ENCODE results near the gene AANAT. TPM values are rescaled to one million over a fixed set of nuclear protein-coding genes. Genes with fewer than 3 reads are reported as not detected.

The AANAT gene
- total and polyA plus RNA-seq, 3 experiments from 2014 or later: not detected

DNA sequence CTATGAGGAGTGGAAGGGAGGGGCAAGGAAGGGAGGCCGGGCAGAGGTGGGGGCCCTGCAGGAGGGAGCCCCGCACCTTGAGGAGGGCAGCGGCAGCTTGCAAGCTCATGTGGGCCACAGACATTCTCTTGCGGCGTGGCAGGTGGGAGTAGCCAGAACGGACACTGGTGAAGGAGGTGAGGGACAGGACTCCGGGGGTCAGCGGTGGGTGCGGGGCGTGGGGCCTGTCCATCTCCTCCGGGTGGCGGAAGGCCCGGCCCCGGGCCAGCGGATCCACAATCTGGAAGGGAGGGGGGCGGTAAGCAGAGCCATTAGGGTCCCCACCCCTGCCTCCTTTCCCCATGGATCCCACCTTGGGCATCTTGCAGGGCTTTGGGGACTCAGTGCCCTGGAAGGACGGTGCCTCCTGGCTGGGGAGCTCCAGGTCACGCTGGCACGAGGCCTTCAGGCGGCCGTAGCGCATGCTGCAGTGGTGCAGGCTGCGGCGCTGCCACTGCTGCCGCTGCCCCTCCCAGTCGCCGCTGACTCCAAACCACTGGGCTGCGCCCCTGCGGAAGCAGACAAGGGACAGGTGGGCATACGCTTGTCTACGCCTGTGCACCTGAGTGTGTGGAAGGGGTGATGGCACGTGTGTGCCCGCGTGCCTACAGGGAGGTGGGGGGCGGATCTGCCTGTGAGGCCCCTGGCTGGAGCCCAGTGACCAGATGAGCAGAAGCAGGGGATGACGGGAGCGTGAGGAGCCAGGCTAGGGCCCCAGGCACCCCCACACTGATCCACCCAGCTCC lies 11.5 kb downstream of the AANAT start:
- Mint-ChIP-seq H3K4me3 (no peak overlapping the region), H3K36me3 (peaks cover 0 to 67% (median 6%) of the 10 kb centered on the region in 3 donors), H3K4me1 (peaks cover 4 to 7% (median 4%) of the 10 kb centered on the region in 3 donors), H3K27me3 (no peaks in the 10 kb centered on the region), H3K27ac (no peak overlapping the region), H3K9me3 (no peaks in the 10 kb centered on the region)
- no peak overlapping the region for H3K27ac ChIP-seq (ENCODE audit: low read depth, low read length)
- DNase-seq: no peak
- H3K36me3 ChIP-seq (ENCODE audit: insufficient read depth, low read length): peaks cover 7% of the 10 kb centered on the region
- ChIA-PET CTCF (interaction anchor here (1.6 to 3.3 kb wide), 2 partner anchors 12 to 23 kb away, joined by 5 to 14 read pairs; partner anchors contain the start of gene AANAT), POLR2A (no interaction called here)
- H3K4me3 ChIP-seq (ENCODE audit: low read length): no peak overlapping the region
- H3K27me3 ChIP-seq (ENCODE audit: insufficient read depth, low read length, poor library complexity, severe bottlenecking): no peaks in the 10 kb centered on the region
- H3K4me1 ChIP-seq (ENCODE audit: insufficient read depth, low read length): no peaks in the 10 kb centered on the region
- H3K9me3 ChIP-seq (ENCODE audit: low read length): no peaks in the 10 kb centered on the region

DNA sequence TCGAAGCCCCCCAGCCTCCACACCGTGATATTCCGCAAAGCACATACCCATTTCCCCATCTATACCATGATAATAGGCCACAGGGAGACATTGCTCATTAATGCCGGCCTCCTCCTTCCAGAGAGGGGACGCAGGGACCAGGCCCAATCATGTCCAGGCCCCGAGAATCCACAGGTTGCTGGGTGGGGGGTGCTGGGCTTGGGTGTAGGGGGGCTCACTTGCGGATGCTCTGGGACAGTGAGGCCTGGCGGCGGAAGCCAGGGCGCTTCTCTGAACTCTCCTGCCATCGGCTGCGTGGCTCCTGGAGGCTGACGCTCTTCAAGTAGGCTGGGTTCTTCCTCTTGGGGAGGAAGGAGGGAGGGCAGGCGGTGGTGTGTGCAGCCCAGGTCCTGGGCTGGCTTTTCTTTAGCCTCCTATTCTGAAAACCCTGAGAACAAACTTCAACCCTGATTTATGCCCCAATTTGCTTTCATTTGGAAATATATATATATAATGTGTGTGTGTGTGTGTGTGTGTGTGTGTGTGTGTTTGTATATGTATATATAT lies 12.2 kb downstream of the AANAT start:
- POLR2A ChIA-PET: interaction anchor here (1.3 kb wide), 1 partner anchor 13 kb away, joined by 4 read pairs; no protein-coding TSS in a partner anchor
- CTCF ChIA-PET: interaction anchor here (1.6 to 2.1 kb wide), 2 partner anchors 22 to 45 kb away, joined by 5 to 6 read pairs; no protein-coding TSS in a partner anchor

DNA sequence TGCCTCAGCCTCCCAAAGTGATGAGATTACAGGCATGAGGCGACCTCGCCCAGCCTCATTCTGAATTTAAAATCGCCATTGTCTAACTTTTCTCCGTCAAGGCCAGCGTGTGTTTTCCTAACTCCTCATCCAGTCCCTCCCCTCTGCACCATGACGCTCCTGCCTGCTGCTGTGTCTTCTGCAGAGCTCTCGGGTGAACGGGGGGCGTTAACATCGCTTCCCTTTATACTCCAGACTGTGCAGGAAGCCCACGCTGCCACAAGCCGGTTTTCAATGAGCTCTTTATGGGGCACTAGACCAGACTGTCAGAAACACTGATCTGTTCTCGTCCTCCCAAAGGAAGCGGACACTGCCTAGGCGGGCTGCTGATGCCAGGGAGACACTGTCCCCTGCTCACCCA lies 13.2 kb downstream of the AANAT start:
- H3K27ac ChIP-seq (ENCODE audit: low read depth, low read length): no peak overlapping the region
- H3K4me1 ChIP-seq (ENCODE audit: insufficient read depth, low read length): no peaks in the 10 kb centered on the region
- H3K4me3 Mint-ChIP-seq: peak overlapping the region in 1 of 7 donors; percentile 40

More for the DNA sequence above, 12.2 kb downstream of the AANAT start:
- Mint-ChIP-seq H3K4me1 (peaks cover 4 to 8% (median 7%) of the 10 kb centered on the region in 3 donors), H3K36me3 (peaks cover 4 to 65% (median 9%) of the 10 kb centered on the region in 3 donors), H3K27ac (no peak overlapping the region), H3K27me3 (no peaks in the 10 kb centered on the region), H3K9me3 (no peaks in the 10 kb centered on the region), H3K4me3 (no peak overlapping the region)
- Histone ChIP-seq H3K36me3 (ENCODE audit: insufficient read depth, low read length) (peaks cover 5% of the 10 kb centered on the region), H3K27me3 (ENCODE audit: insufficient read depth, low read length, poor library complexity, severe bottlenecking) (no peaks in the 10 kb centered on the region), H3K9me3 (ENCODE audit: low read length) (no peaks in the 10 kb centered on the region), H3K4me3 (ENCODE audit: low read length) (no peak overlapping the region), H3K4me1 (ENCODE audit: insufficient read depth, low read length) (no peaks in the 10 kb centered on the region), H3K27ac (ENCODE audit: low read depth, low read length) (no peak overlapping the region)
- no peak for DNase-seq

DNA sequence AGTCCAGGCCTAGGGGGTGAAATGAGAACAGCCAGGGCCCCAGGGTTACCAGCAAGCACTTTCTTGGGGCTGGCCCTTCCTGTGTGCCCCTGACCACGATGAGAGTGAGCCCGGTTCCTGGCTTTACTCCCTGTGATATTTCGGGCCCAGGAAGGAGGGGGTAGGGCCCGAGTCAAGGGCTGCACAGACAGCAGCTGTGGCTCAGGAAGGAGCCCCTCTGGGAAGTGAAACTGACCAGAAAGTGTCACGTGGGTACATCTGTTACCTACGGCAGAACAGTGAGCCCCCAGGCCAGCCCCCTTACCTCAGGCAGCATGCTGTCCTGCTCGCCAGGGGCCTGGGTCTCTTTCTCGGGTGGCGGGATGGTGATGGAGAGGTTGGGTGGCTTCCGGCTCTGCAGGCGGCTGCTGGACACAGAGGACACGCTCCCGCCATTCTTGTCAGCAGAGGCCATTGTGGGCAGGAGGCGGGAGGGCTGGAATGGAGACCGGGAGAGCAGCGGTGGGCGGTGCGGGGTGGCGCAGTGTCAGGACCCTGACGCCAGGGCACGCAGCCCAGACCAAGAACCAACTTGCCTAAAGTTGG lies 13.8 kb downstream of the AANAT start:
- Mint-ChIP-seq H3K36me3 (peaks cover 4 to 57% (median 9%) of the 10 kb centered on the region in 3 donors), H3K27ac (peak overlapping the region in 1 of 8 donors; percentile 85), H3K4me1 (peaks cover 4 to 12% (median 9%) of the 10 kb centered on the region in 3 donors), H3K27me3 (no peaks in the 10 kb centered on the region), H3K9me3 (no peaks in the 10 kb centered on the region), H3K4me3 (no peak overlapping the region)
- Histone ChIP-seq H3K4me1 (ENCODE audit: insufficient read depth, low read length) (no peaks in the 10 kb centered on the region), H3K27ac (ENCODE audit: low read depth, low read length) (no peak overlapping the region), H3K9me3 (ENCODE audit: low read length) (no peaks in the 10 kb centered on the region), H3K4me3 (ENCODE audit: low read length) (no peak overlapping the region), H3K27me3 (ENCODE audit: insufficient read depth, low read length, poor library complexity, severe bottlenecking) (no peaks in the 10 kb centered on the region), H3K36me3 (ENCODE audit: insufficient read depth, low read length) (no peaks in the 10 kb centered on the region)
- POLR2A ChIA-PET: interaction anchor here (1.3 kb wide), 1 partner anchor 12 kb away, joined by 4 read pairs; no protein-coding TSS in a partner anchor
- DNase-seq: no peak
- CTCF ChIA-PET: interaction anchor here (2.1 kb wide), 1 partner anchor 46 kb away, joined by 6 read pairs; no protein-coding TSS in a partner anchor

More for the DNA sequence above, 13.2 kb downstream of the AANAT start:
- H3K4me1 Mint-ChIP-seq: peaks cover 4 to 10% (median 8%) of the 10 kb centered on the region in 3 donors
- H3K9me3 Mint-ChIP-seq: no peaks in the 10 kb centered on the region
- peak in 1 of 5 donors; percentile 25 for DNase-seq
- no peaks in the 10 kb centered on the region for H3K9me3 ChIP-seq (ENCODE audit: low read length)
- no peaks in the 10 kb centered on the region for H3K27me3 ChIP-seq (ENCODE audit: insufficient read depth, low read length, poor library complexity, severe bottlenecking)
- peak overlapping the region in 5 of 8 donors; percentile 24 to 90 (median 78) for H3K27ac Mint-ChIP-seq
- H3K36me3 ChIP-seq (ENCODE audit: insufficient read depth, low read length): no peaks in the 10 kb centered on the region
- H3K4me3 ChIP-seq (ENCODE audit: low read length): no peak overlapping the region
- CTCF ChIA-PET: interaction anchor here (1.6 to 2.1 kb wide), 2 partner anchors 21 to 46 kb away, joined by 5 to 6 read pairs; no protein-coding TSS in a partner anchor
- POLR2A ChIA-PET: interaction anchor here (1.3 kb wide), 1 partner anchor 12 kb away, joined by 4 read pairs; no protein-coding TSS in a partner anchor
- peaks cover 4 to 59% (median 9%) of the 10 kb centered on the region in 3 donors for H3K36me3 Mint-ChIP-seq
- H3K27me3 Mint-ChIP-seq: no peaks in the 10 kb centered on the region

DNA sequence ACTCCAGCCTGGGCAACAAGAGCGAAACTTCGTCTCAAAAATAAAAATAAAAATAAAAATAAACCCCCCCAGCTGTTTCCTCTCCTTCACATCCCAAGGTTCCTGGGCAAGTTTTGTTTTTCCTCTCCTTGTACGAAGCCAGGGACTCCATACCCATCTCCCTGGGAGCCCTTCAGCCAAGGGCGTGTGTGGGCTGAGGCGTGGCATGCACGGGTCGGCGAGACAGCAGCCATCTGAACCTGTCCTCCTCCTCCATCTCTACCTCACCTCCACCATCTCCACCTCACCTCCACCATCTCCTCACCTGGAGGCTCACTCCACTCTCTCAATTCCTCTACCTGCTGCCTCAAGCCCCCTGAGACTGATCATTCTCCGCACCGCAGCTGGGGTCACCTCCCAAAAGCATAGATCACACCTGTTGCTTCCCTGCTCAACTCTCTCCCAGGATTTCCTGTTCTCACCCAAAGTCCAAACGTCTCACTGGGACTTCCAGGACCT lies 16.9 kb downstream of the AANAT start:
- CTCF ChIA-PET: no interaction called here
- peak overlapping the region in 2 of 8 donors; percentile 12 to 57 for H3K27ac Mint-ChIP-seq

DNA sequence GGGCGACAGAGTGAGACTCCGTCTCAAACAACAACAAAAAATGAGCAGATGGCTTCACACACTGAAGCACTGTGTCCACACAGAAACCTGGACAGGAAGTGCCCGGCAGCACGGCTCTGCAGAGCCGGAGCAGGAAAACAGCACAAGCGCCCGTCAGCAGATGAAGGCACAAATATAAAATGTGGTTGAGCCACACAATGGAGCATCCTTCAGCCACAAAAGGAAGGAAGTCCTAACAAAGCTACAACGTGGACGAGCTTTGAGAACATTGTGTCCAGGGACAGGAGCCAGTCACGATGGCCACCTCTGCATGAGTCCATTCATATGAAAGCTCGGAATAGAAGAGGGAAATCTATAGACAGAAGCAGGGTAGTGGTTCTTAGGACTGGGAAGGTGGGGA lies 18.2 kb downstream of the AANAT start:
- POLR2A ChIA-PET: interaction anchor here (0.6 to 0.7 kb wide), 3 partner anchors 87 to 855 kb away, joined by 3 to 11 read pairs (median 3); no protein-coding TSS in a partner anchor
- no peaks in the 10 kb centered on the region for H3K4me1 ChIP-seq (ENCODE audit: insufficient read depth, low read length)
- CTCF ChIA-PET: no interaction called here

More for the DNA sequence above, 16.9 kb downstream of the AANAT start:
- no peaks in the 10 kb centered on the region for H3K27me3 ChIP-seq (ENCODE audit: insufficient read depth, low read length, poor library complexity, severe bottlenecking)
- Mint-ChIP-seq H3K4me1 (peaks cover 4 to 20% (median 11%) of the 10 kb centered on the region in 3 donors), H3K9me3 (no peaks in the 10 kb centered on the region), H3K4me3 (no peak overlapping the region), H3K36me3 (peaks cover 4 to 38% (median 5%) of the 10 kb centered on the region in 3 donors), H3K27me3 (no peaks in the 10 kb centered on the region)
- DNase-seq: no peak
- H3K36me3 ChIP-seq (ENCODE audit: insufficient read depth, low read length): no peaks in the 10 kb centered on the region
- H3K4me1 ChIP-seq (ENCODE audit: insufficient read depth, low read length): no peaks in the 10 kb centered on the region
- H3K27ac ChIP-seq (ENCODE audit: low read depth, low read length): no peak overlapping the region
- H3K9me3 ChIP-seq (ENCODE audit: low read length): no peaks in the 10 kb centered on the region
- POLR2A ChIA-PET: no interaction called here
- no peak overlapping the region for H3K4me3 ChIP-seq (ENCODE audit: low read length)

DNA sequence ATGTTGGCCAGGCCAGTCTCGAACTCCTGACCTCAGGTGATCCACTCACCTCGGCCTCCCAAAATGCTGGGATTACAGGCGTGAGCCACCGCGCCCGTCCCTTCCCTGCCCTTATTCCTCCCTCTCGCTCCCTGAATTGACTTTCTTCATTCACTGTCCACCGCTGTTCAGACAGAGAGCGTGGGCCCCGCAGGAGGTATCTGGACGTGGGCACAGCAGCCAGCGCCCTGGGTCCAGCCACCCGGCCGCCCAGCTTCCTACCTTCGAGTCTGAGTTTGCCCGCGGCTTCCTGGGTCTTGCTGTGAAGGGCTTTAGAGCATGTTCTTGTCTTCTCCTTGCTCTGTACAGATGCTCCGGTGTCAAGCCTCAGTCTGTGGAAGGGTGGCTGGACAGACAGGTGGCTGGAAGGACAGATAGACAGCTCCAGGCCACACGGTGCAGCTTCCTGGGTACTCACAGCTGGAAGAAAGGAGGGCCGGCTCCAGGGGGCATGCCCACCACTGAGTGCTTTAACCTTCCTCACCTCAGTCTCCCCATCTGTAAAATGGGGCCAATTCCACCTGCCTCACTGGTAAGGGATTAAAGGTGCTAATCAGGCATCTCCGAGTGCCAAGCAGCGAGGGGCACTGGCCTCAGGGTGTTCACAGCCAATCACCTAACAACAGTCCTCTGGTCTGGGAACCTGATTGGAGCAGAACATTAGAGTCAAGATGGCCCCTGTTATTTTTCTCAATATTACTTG lies 20.2 kb downstream of the AANAT start:
- Mint-ChIP-seq H3K27ac (peak overlapping the region in 2 of 8 donors; percentile 11 to 57), H3K4me3 (no peak overlapping the region), H3K36me3 (peaks cover 3 to 23% (median 4%) of the 10 kb centered on the region in 3 donors), H3K27me3 (no peaks in the 10 kb centered on the region), H3K4me1 (peaks cover 21 to 47% (median 24%) of the 10 kb centered on the region in 3 donors), H3K9me3 (no peaks in the 10 kb centered on the region)
- no peaks in the 10 kb centered on the region for H3K36me3 ChIP-seq (ENCODE audit: insufficient read depth, low read length)
- H3K4me3 ChIP-seq (ENCODE audit: low read length): no peak overlapping the region
- H3K4me1 ChIP-seq (ENCODE audit: insufficient read depth, low read length): peaks cover 13% of the 10 kb centered on the region
- no peaks in the 10 kb centered on the region for H3K9me3 ChIP-seq (ENCODE audit: low read length)
- ChIA-PET POLR2A (no interaction called here), CTCF (interaction anchor here (0.6 kb wide), 1 partner anchor 18 kb away, joined by 3 read pairs; no protein-coding TSS in a partner anchor)
- no peaks in the 10 kb centered on the region for H3K27me3 ChIP-seq (ENCODE audit: insufficient read depth, low read length, poor library complexity, severe bottlenecking)
- DNase-seq: no peak
- H3K27ac ChIP-seq (ENCODE audit: low read depth, low read length): no peak overlapping the region

More for the DNA sequence above, 18.2 kb downstream of the AANAT start:
- no peaks in the 10 kb centered on the region for H3K27me3 Mint-ChIP-seq
- H3K27ac ChIP-seq (ENCODE audit: low read depth, low read length): no peak overlapping the region
- H3K4me3 ChIP-seq (ENCODE audit: low read length): no peak overlapping the region
- H3K9me3 Mint-ChIP-seq: no peaks in the 10 kb centered on the region
- H3K36me3 ChIP-seq (ENCODE audit: insufficient read depth, low read length): no peaks in the 10 kb centered on the region
- H3K27me3 ChIP-seq (ENCODE audit: insufficient read depth, low read length, poor library complexity, severe bottlenecking): no peaks in the 10 kb centered on the region
- no peak for DNase-seq
- peaks cover 4 to 32% (median 5%) of the 10 kb centered on the region in 3 donors for H3K36me3 Mint-ChIP-seq
- no peaks in the 10 kb centered on the region for H3K9me3 ChIP-seq (ENCODE audit: low read length)
- peaks cover 11 to 32% (median 12%) of the 10 kb centered on the region in 3 donors for H3K4me1 Mint-ChIP-seq
- no peak overlapping the region for H3K4me3 Mint-ChIP-seq
- H3K27ac Mint-ChIP-seq: peak overlapping the region in 1 of 8 donors; percentile 43

Measured in CD8-positive, alpha-beta memory T cell (primary cell).